AG04449 (cell line): ENCODE data around the gene PPP1R9B.

ENCODE experiments used
- CTCF ChIA-PET: fragments of 350-600 bp; formaldehyde crosslinking; extraction: SDS; loops from one replicate; lab custom pipeline; 2021; ENCODE audit warnings: antibody characterized with exemption; lab: Yijun Ruan, JAX
- POLR2A ChIA-PET: fragments of 400-600, 350-600 bp; formaldehyde crosslinking; extraction: SDS; loops from one replicate; lab custom pipeline; 2020; ENCODE audit warnings: antibody characterized with exemption, inconsistent platforms; lab: Yijun Ruan, JAX
- DNase-seq: peaks from one replicate; pipeline ENCODE4 v3.0.0-alpha.2; 2010; ENCODE audit warnings: low read depth, low spot score
- H3K4me3 ChIP-seq: 2 replicates; pipeline ENCODE4 v1.5.1; 2011; ENCODE audit warnings: low read depth, mild to moderate bottlenecking, control low read depth, low read length
- CTCF ChIP-seq: IDR thresholded peaks from one replicate; pipeline ENCODE4 v1.5.1; 2011; ENCODE audit warnings: mild to moderate bottlenecking, moderate library complexity, low read length, control low read depth, inconsistent platforms; ENCODE audit not compliant: insufficient read depth; ENCODE audit errors: missing control alignments

The PPP1R9B gene

GRCh38 chr17:50102164-50102991, 48.1 kb downstream of the PPP1R9B start:
- CTCF ChIA-PET, result interaction anchor here (1.3 to 8.7 kb wide), 5 partner anchors 10 to 59 kb away, joined by 3 to 92 read pairs (median 5); partner anchors contain the start of gene PDK2
- no peak for DNase-seq
- TF ChIP-seq CTCF, result no peak
- no peak overlapping the region for H3K4me3 ChIP-seq
- POLR2A ChIA-PET, result no interaction called here

- H3K4me3 ChIP-seq, result no peak overlapping the region
- CTCF ChIA-PET, result interaction anchor here (1.2 to 8.7 kb wide), 6 partner anchors 9 to 195 kb away, joined by 3 to 92 read pairs (median 12); partner anchors contain the start of gene PDK2
- DNase-seq, result no peak
- no peak for TF ChIP-seq CTCF
- POLR2A ChIA-PET, result no interaction called here
These were observed 48.9 kb downstream of the PPP1R9B start for GRCh38 chr17:50101346-50102163.

GRCh38 chr17:50100921-50101345, 49.5 kb downstream of the PPP1R9B start:
- no peak for DNase-seq
- no peak overlapping the region for H3K4me3 ChIP-seq
- TF ChIP-seq CTCF, result no peak
- ChIA-PET CTCF (interaction anchor here (0.8 to 9.8 kb wide), 8 partner anchors 8 to 196 kb away, joined by 3 to 100 read pairs (median 18); partner anchors contain the start of gene PDK2), POLR2A (no interaction called here)

- TF ChIP-seq CTCF, result no peak
- no peak for DNase-seq
- POLR2A ChIA-PET, result no interaction called here
- CTCF ChIA-PET, result interaction anchor here (0.8 to 9.8 kb wide), 11 partner anchors 8 to 196 kb away, joined by 3 to 100 read pairs (median 7); partner anchors contain the start of gene PDK2
- H3K4me3 ChIP-seq, result no peak overlapping the region
These were observed 50.0 kb downstream of the PPP1R9B start for GRCh38 chr17:50100480-50100883.

GRCh38 chr17:50099003-50099402, 51.5 kb downstream of the PPP1R9B start:
- CTCF ChIA-PET, result interaction anchor here (0.6 to 9.8 kb wide), 12 partner anchors 9 to 199 kb away, joined by 3 to 100 read pairs (median 6); no protein-coding TSS in a partner anchor
- H3K4me3 ChIP-seq, result no peak overlapping the region
- no peak for DNase-seq
- no peak for TF ChIP-seq CTCF
- POLR2A ChIA-PET, result no interaction called here
